Activated CD4-positive, alpha-beta T cell treated with anti-CD3 and anti-CD28 coated beads, Interleukin-2, amount 10 ng/mL, durations not matched to agents 7 days and 5 days (primary cell): ENCODE results near the gene PRLR. TPM values are rescaled to one million over a fixed set of nuclear protein-coding genes. Genes with fewer than 3 reads are reported as not detected.
A peak's percentile ranks its signal among the peaks of the same experiment; 100 is the strongest.
"Not testable (repeated sequence)": the region's sequence is repeated elsewhere in the genome, so short reads cannot be mapped to it uniquely, and the experiment has no call there.

Source experiments
- CTCF ChIA-PET: fragments of 350-600 bp; sonication (Branson Sonifier 250); formaldehyde crosslinking; loops from one replicate; lab custom pipeline; 2021; ENCODE audit warnings: antibody characterized with exemption; lab: Charles Lee
- POLR2A ChIA-PET: fragments of 350-600 bp; sonication (Branson Sonifier 250); formaldehyde crosslinking; loops from one replicate; lab custom pipeline; 2021; ENCODE audit warnings: antibody characterized with exemption; lab: Charles Lee
- DNase-seq: peaks from one replicate; pipeline ENCODE4 v3.0.0-alpha.2; 2020
- H3K27ac Mint-ChIP-seq: one replicate; pipeline ENCODE4 v1.8.0; 2021; ENCODE audit warnings: mild to moderate bottlenecking, moderate library complexity, mixed read lengths
- H3K27me3 Mint-ChIP-seq: one replicate; pipeline ENCODE4 v1.8.0; 2021; ENCODE audit warnings: mixed read lengths
- H3K36me3 Mint-ChIP-seq: one replicate; pipeline ENCODE4 v1.8.0; 2021; ENCODE audit warnings: low read depth, mixed read lengths
- H3K4me1 Mint-ChIP-seq: one replicate; pipeline ENCODE4 v1.8.0; 2021; ENCODE audit warnings: mixed read lengths
- H3K4me3 Mint-ChIP-seq: one replicate; pipeline ENCODE4 v1.8.0; 2021; ENCODE audit warnings: mild to moderate bottlenecking, moderate library complexity, mixed read lengths
- H3K9me3 Mint-ChIP-seq: one replicate; pipeline ENCODE4 v1.8.0; 2021; ENCODE audit warnings: mixed read lengths
- total RNA-seq, 2 experiments: library from RNA; stranded (reverse); gene quantifications; one replicate each; pipeline ENCODE4 v1.2.3, GENCODE V29; 2021

PRLR gene
- total RNA-seq, 2 experiments from 2014 or later, result not detected

GRCh38 chr5:35245371-35245770 lies 15.1 kb upstream of the PRLR start:
- CTCF ChIA-PET, H3K27ac Mint-ChIP-seq, H3K4me3 Mint-ChIP-seq, POLR2A ChIA-PET, DNase-seq, H3K4me1 Mint-ChIP-seq, H3K9me3 Mint-ChIP-seq, H3K36me3 Mint-ChIP-seq: not testable (repeated sequence)
- peaks cover 10% of the 10 kb centered on the region for H3K27me3 Mint-ChIP-seq

GRCh38 chr5:35244171-35244570 lies 13.9 kb upstream of the PRLR start:
- ChIA-PET POLR2A (no interaction called here), CTCF (no interaction called here)
- H3K4me1 Mint-ChIP-seq, result no peaks in the 10 kb centered on the region
- H3K27me3 Mint-ChIP-seq, result peaks cover 10% of the 10 kb centered on the region
- no peak for DNase-seq
- no peaks in the 10 kb centered on the region for H3K9me3 Mint-ChIP-seq
- H3K4me3 Mint-ChIP-seq, result no peak overlapping the region
- H3K36me3 Mint-ChIP-seq, result no peaks in the 10 kb centered on the region
- no peak overlapping the region for H3K27ac Mint-ChIP-seq

GRCh38 chr5:35242702-35243258 lies 12.5 kb upstream of the PRLR start:
- ChIA-PET POLR2A (no interaction called here), CTCF (no interaction called here)

GRCh38 chr5:35240892-35241291 lies 10.6 kb upstream of the PRLR start:
- Mint-ChIP-seq H3K4me3 (no peak overlapping the region), H3K27ac (no peak overlapping the region), H3K36me3 (no peaks in the 10 kb centered on the region), H3K4me1 (no peaks in the 10 kb centered on the region), H3K9me3 (no peaks in the 10 kb centered on the region), H3K27me3 (peaks cover 10% of the 10 kb centered on the region)
- ChIA-PET CTCF (interaction anchor here (0.6 to 1.1 kb wide), 2 partner anchors 48 to 191 kb away, joined by 3 to 4 read pairs; no protein-coding TSS in a partner anchor), POLR2A (no interaction called here)
- DNase-seq, result no peak

More at GRCh38 chr5:35242702-35243258, 12.5 kb upstream of the PRLR start:
- DNase-seq, result no peak
- no peaks in the 10 kb centered on the region for H3K4me1 Mint-ChIP-seq
- H3K27me3 Mint-ChIP-seq, result peaks cover 10% of the 10 kb centered on the region
- H3K36me3 Mint-ChIP-seq, result no peaks in the 10 kb centered on the region
- H3K4me3 Mint-ChIP-seq, result no peak overlapping the region
- no peak overlapping the region for H3K27ac Mint-ChIP-seq
- H3K9me3 Mint-ChIP-seq, result no peaks in the 10 kb centered on the region

GRCh38 chr5:35239911-35240610 lies 9.8 kb upstream of the PRLR start:
- ChIA-PET CTCF (interaction anchor here (0.6 kb wide), 1 partner anchor 190 kb away, joined by 4 read pairs; no protein-coding TSS in a partner anchor), POLR2A (no interaction called here)
- Mint-ChIP-seq H3K27ac (no peak overlapping the region), H3K9me3 (no peaks in the 10 kb centered on the region), H3K4me1 (no peaks in the 10 kb centered on the region), H3K4me3 (no peak overlapping the region), H3K27me3 (peaks cover 10% of the 10 kb centered on the region), H3K36me3 (no peaks in the 10 kb centered on the region)
- DNase-seq, result no peak

GRCh38 chr5:35239476-35239875 lies 9.2 kb upstream of the PRLR start:
- Mint-ChIP-seq H3K9me3 (no peaks in the 10 kb centered on the region), H3K36me3 (no peaks in the 10 kb centered on the region), H3K4me3 (no peak overlapping the region), H3K4me1 (no peaks in the 10 kb centered on the region), H3K27me3 (peaks cover 8% of the 10 kb centered on the region), H3K27ac (no peak overlapping the region)
- no peak for DNase-seq
- POLR2A ChIA-PET, result no interaction called here
- CTCF ChIA-PET, result no interaction called here

GRCh38 chr5:35237580-35238376 lies 7.5 kb upstream of the PRLR start:
- Mint-ChIP-seq H3K27ac (no peak overlapping the region), H3K4me3 (no peak overlapping the region), H3K27me3 (peaks cover 7% of the 10 kb centered on the region), H3K36me3 (no peaks in the 10 kb centered on the region), H3K4me1 (no peaks in the 10 kb centered on the region), H3K9me3 (no peaks in the 10 kb centered on the region)
- ChIA-PET CTCF (no interaction called here), POLR2A (no interaction called here)
- DNase-seq, result no peak

- H3K27me3 Mint-ChIP-seq, result peaks cover 10% of the 10 kb centered on the region
- ChIA-PET POLR2A (no interaction called here), CTCF (no interaction called here)
- no peak overlapping the region for H3K27ac Mint-ChIP-seq
- no peak overlapping the region for H3K4me3 Mint-ChIP-seq
- no peak for DNase-seq
- H3K4me1 Mint-ChIP-seq, result no peaks in the 10 kb centered on the region
- no peaks in the 10 kb centered on the region for H3K9me3 Mint-ChIP-seq
- no peaks in the 10 kb centered on the region for H3K36me3 Mint-ChIP-seq
Measured at GRCh38 chr5:35236770-35237169, 6.5 kb upstream of the PRLR start.

GRCh38 chr5:35233601-35234000 lies 3.3 kb upstream of the PRLR start:
- Mint-ChIP-seq H3K27me3 (peaks cover 40% of the 10 kb centered on the region), H3K9me3 (no peaks in the 10 kb centered on the region), H3K27ac (no peak overlapping the region), H3K36me3 (no peaks in the 10 kb centered on the region), H3K4me3 (no peak overlapping the region), H3K4me1 (peaks cover 7% of the 10 kb centered on the region)
- POLR2A ChIA-PET, result no interaction called here
- no peak for DNase-seq
- CTCF ChIA-PET, result interaction anchor here (0.6 to 0.7 kb wide), 2 partner anchors 214 to 730 kb away, joined by 3 read pairs; no protein-coding TSS in a partner anchor

- peaks cover 7% of the 10 kb centered on the region for H3K4me1 Mint-ChIP-seq
- no peak overlapping the region for H3K27ac Mint-ChIP-seq
- H3K27me3 Mint-ChIP-seq, result peaks cover 44% of the 10 kb centered on the region
- CTCF ChIA-PET, result interaction anchor here (0.6 to 0.7 kb wide), 2 partner anchors 214 to 731 kb away, joined by 3 read pairs; no protein-coding TSS in a partner anchor
- H3K4me3 Mint-ChIP-seq, result no peak overlapping the region
- H3K36me3 Mint-ChIP-seq, result no peaks in the 10 kb centered on the region
- DNase-seq, result no peak
- H3K9me3 Mint-ChIP-seq, result no peaks in the 10 kb centered on the region
- POLR2A ChIA-PET, result no interaction called here
Measured at GRCh38 chr5:35233121-35233520, 2.8 kb upstream of the PRLR start.

- no peak for DNase-seq
- no peak overlapping the region for H3K4me3 Mint-ChIP-seq
- ChIA-PET CTCF (no interaction called here), POLR2A (no interaction called here)
- H3K9me3 Mint-ChIP-seq, result no peaks in the 10 kb centered on the region
- H3K4me1 Mint-ChIP-seq, result peaks cover 7% of the 10 kb centered on the region
- no peak overlapping the region for H3K27ac Mint-ChIP-seq
- peaks cover 53% of the 10 kb centered on the region for H3K27me3 Mint-ChIP-seq
- no peaks in the 10 kb centered on the region for H3K36me3 Mint-ChIP-seq
Measured at GRCh38 chr5:35232124-35232523, 1.8 kb upstream of the PRLR start.

- H3K9me3 Mint-ChIP-seq, result no peaks in the 10 kb centered on the region
- H3K4me1 Mint-ChIP-seq, result peaks cover 7% of the 10 kb centered on the region
- CTCF ChIA-PET, result interaction anchor here (1.5 kb wide), 1 partner anchor 8 kb away, joined by 4 read pairs; no protein-coding TSS in a partner anchor
- POLR2A ChIA-PET, result no interaction called here
- peaks cover 68% of the 10 kb centered on the region for H3K27me3 Mint-ChIP-seq
- H3K4me3 Mint-ChIP-seq, result peak overlapping the region; percentile 54
- H3K36me3 Mint-ChIP-seq, result no peaks in the 10 kb centered on the region
- no peak overlapping the region for H3K27ac Mint-ChIP-seq
- no peak for DNase-seq
Measured at GRCh38 chr5:35229076-35230037, 930 bp downstream of the PRLR start.
